ENCODE results near the gene SLC45A2.

DNA sequence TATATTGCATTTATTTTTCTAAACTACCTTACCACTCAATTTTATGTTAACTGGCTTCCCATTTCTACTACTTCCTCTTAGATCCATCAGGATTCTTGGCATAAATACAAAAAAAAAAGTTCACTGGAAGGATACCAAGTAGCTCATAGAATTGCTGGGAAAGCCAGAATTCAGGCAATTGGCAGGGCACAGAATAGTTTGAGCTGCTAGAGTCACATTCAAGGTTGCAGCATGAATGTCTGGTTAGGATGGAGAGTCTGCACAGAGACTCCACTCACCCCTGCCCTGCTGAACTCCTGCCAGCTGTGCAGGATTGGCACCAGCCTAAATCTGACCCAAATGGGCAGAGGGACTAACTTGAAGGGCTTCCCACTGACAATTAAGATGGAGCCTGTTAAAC is 28.3 kb upstream of the SLC45A2 start:
- no peak for TF ChIP-seq CTCF (IDR thresholded peaks at IDR 0.05)
- TF ChIP-seq POLR2AphosphoS5 (IDR thresholded peaks at IDR 0.05) = no peak
- TF ChIP-seq POLR2A (IDR thresholded peaks at IDR 0.05; ENCODE audit: low read depth) = no peak
- TF ChIP-seq EP300 (IDR thresholded peaks at IDR 0.05) = no peak
